Heart left ventricle (tissue), 16 donors: ENCODE measurements around the gene HTATSF1. TPM values are rescaled to one million over a fixed set of nuclear protein-coding genes. Genes with fewer than 3 reads are reported as not detected.

Experiments used
- ATAC-seq, 4 donors: fragments of 200-7000 bp; cut with Tn5 transposase; one replicate each; pipeline ENCODE4 v1.9.1; 2020 to 2022; ENCODE audit warnings: moderate library complexity in 4 of 4, mild to moderate bottlenecking in 3 of 4, moderate number of reproducible peaks in 1 of 4
- DNase-seq, 5 donors: peaks; one replicate each; pipeline ENCODE4 v3.0.0-alpha.2; 2020
- H3K27ac ChIP-seq, 12 donors: fragments of 200-600 bp; sonication (generic) in 4 of 12; one replicate each; pipeline versions ENCODE4 v1.5.0 to v1.8.0; 2016 to 2022; ENCODE audit warnings: mild to moderate bottlenecking in 2 of 12
- H3K27me3 ChIP-seq, 9 donors: fragments of 200-600 bp; sonication (generic) in 2 of 9; one replicate each; pipeline versions ENCODE4 v1.5.1 to v1.8.0; 2016 to 2022; ENCODE audit warnings: mild to moderate bottlenecking in 3 of 9
- H3K36me3 ChIP-seq, 9 donors: fragments of 200-600 bp; sonication (generic) in 2 of 9; one replicate each; pipeline versions ENCODE4 v1.5.0 to v1.8.0; 2018 to 2022; ENCODE audit warnings: mild to moderate bottlenecking in 2 of 9
- H3K4me1 ChIP-seq, 12 donors: fragments of 200-600 bp; sonication (generic) in 4 of 12; one replicate each; pipeline versions ENCODE4 v1.5.0 to v1.8.0; 2016 to 2022; ENCODE audit warnings: mild to moderate bottlenecking in 3 of 12
- H3K4me3 ChIP-seq, 12 donors: fragments of 200-600 bp; sonication (generic) in 4 of 12; one replicate each; pipeline versions ENCODE4 v1.5.0 to v1.8.0; 2017 to 2022; ENCODE audit warnings: mild to moderate bottlenecking in 9 of 12, moderate library complexity in 4 of 12
- H3K9me3 ChIP-seq, 12 donors: fragments of 200-600 bp; sonication (generic) in 4 of 12; one replicate each; pipeline versions ENCODE4 v1.5.0 to v1.8.0; 2016 to 2022; ENCODE audit warnings: mild to moderate bottlenecking in 1 of 12
- CTCF ChIP-seq, 12 donors: fragments of 200-600 bp; sonication (generic) in 4 of 12; IDR thresholded peaks; one replicate each; pipeline versions ENCODE4 v1.5.0 to v1.8.0; 2018 to 2022; ENCODE audit warnings: antibody characterized with exemption in 12 of 12, mild to moderate bottlenecking in 5 of 12
- POLR2A ChIP-seq, 2 donors: fragments of 450-650 bp; IDR thresholded peaks; one replicate each; pipeline ENCODE4 v1.6.1; 2017; ENCODE audit warnings: antibody characterized with exemption in 2 of 2, mild to moderate bottlenecking in 2 of 2, moderate library complexity in 2 of 2
- WGBS, 4 donors: extraction: QIAGEN DNeasy Blood & Tissue Kit in 2 of 4; methylation state at CpG; one replicate each; pipeline versions ENCODE4 v1.1.5 to v1.1.7; 2013 to 2018; 5-methylcytosine and 5-hydroxymethylcytosine counted together
- intact Hi-C, 10 donors: fragments of 100-400 bp; cut with DNase I; formaldehyde crosslinking; loops; one replicate each; pipeline versions ENCODE4 v1.11.1 to v1.14.2; 2022
- polyA plus RNA-seq, 2 donors: library from polyadenylated mRNA; stranded (reverse); fragments of 200-250 nt; gene quantifications; one replicate each; pipeline ENCODE4 v1.2.3, GENCODE V29; 2013
- total RNA-seq, 9 donors: library from RNA; depleted of rRNA in 2 of 9; stranded (reverse); fragments of >200 nt in 2 of 9; fragmentation: NEBNext Ultra II Directional in 3 of 9; extraction: Animal tissue kit (Norgen Biotek cat#: 25700) in 3 of 9; gene quantifications; one replicate each; pipeline versions ENCODE4 v1.1.0 to v1.2.4, GENCODE V29; 2016 to 2023
- donor health status: ischemic (EF 13 %, LVEDD 7.1; RV severe dilation, severe dysfunction).
- donor health status: healthy with polysubstance abuse.
- donor health status: DM: no; HTN: yes; CAD: no.
- donor health status: DM: no; HTN: no; CAD: no.
- donor health status: ischemic (EF 25% LVEDD 6.9; RV normal size, moderate dysfunction).
- donor health status: ischemic (EF 25% LVEDD 5.7; RV mildly dilated, moderate dysfunction).
- donor health status: healthy.
- donor health status: DM: yes; HTN: yes; CAD: no.
- donor health status: ischemic (EF 35%, LVEDD 5.7; RV mildly dilated, moderate dysfunction).
- donor health status: nonischemic (EF 11% LVEDD 7.7; RV severe dilation, severe dysfunction).
- donor health status: DM: yes; HTN: yes; CAD: no.
- donor health status: PGD.
- donor health status: ischemic (EF 29% LVEDD 5.4; RV normal size, mild dysfunction).
- donor health status: nonischemic (EF 23%, LVEDD 6.1; RV moderate dilation, normal function).

The HTATSF1 gene
- total and polyA plus RNA-seq, 11 donors: 49.8 to 83.0 (median 63.2) TPM

GRCh38 chrX:136480383-136480782 lies 17.0 kb upstream of the HTATSF1 start:
- H3K36me3 ChIP-seq: no peaks in the 10 kb centered on the region
- ATAC-seq (no peak), DNase-seq (peak in 1 of 5 donors; percentile 7)
- peaks cover 0 to 5% (median 0%) of the 10 kb centered on the region in 12 donors for H3K4me1 ChIP-seq
- no peak overlapping the region for H3K4me3 ChIP-seq
- H3K9me3 ChIP-seq: no peaks in the 10 kb centered on the region
- no peak for TF ChIP-seq POLR2A (IDR thresholded peaks at IDR 0.05)
- no peak for TF ChIP-seq CTCF (IDR thresholded peaks at IDR 0.05)
- intact Hi-C loops: loop anchor here in 1 of 10 donors (10.0 kb wide), 1 partner anchor 206 kb away; no protein-coding TSS in a partner anchor
- 17 to 33% (median 24%) methylated on average over 4 of the region's 4 CpGs for whole genome bisulfite sequencing, 4 donors
- no peak overlapping the region for H3K27ac ChIP-seq
- peaks cover 0 to 17% (median 0%) of the 10 kb centered on the region in 9 donors for H3K27me3 ChIP-seq

- no peaks in the 10 kb centered on the region for H3K36me3 ChIP-seq
- peaks cover 0 to 60% (median 0%) of the 10 kb centered on the region in 9 donors for H3K27me3 ChIP-seq
- no peaks in the 10 kb centered on the region for H3K9me3 ChIP-seq
- H3K27ac ChIP-seq: no peak within 1 kb of the TSS
- DNase-seq (no peak), ATAC-seq (no peak)
- H3K4me1 ChIP-seq: no peaks in the 10 kb centered on the region
- intact Hi-C loops: loop anchor here in 1 of 10 donors (10.0 kb wide), 1 partner anchor 213 kb away; no protein-coding TSS in a partner anchor
- TF ChIP-seq POLR2A (IDR thresholded peaks at IDR 0.05) (no peak), CTCF (IDR thresholded peaks at IDR 0.05) (no peak)
- no peak within 1 kb of the TSS for H3K4me3 ChIP-seq
- WGBS, 4 donors: 52 to 70% (median 57%) methylated on average over 4 of the region's 4 CpGs
Measured at GRCh38 chrX:136487647-136488046, 9.7 kb upstream of the HTATSF1 start, which contains the start of gene BRS3. Gene BRS3, plus strand, starts transcription at chrX:136487947. Its CDS starts 168 bp downstream, at chrX:136488115.

- 45 to 56% (median 48%) methylated on average over 5 of the region's 5 CpGs for WGBS, 4 donors
- intact Hi-C loops: loop anchor here in 1 of 10 donors (10.0 kb wide), 1 partner anchor 214 kb away; no protein-coding TSS in a partner anchor
- peaks cover 0 to 61% (median 0%) of the 10 kb centered on the region in 9 donors for H3K27me3 ChIP-seq
Measured at GRCh38 chrX:136488706-136489105, 8.7 kb upstream of the HTATSF1 start.

GRCh38 chrX:136491832-136492231 lies 5.6 kb upstream of the HTATSF1 start:
- intact Hi-C loops: loop anchor here in 2 of 10 donors (10.0 kb wide), 2 partner anchors 227 to 337 kb away; no protein-coding TSS in a partner anchor

More at GRCh38 chrX:136488706-136489105, 8.7 kb upstream of the HTATSF1 start:
- H3K9me3 ChIP-seq: no peaks in the 10 kb centered on the region
- H3K4me1 ChIP-seq: no peaks in the 10 kb centered on the region
- DNase-seq (no peak), ATAC-seq (no peak)
- no peaks in the 10 kb centered on the region for H3K36me3 ChIP-seq
- no peak overlapping the region for H3K27ac ChIP-seq
- no peak for TF ChIP-seq POLR2A (IDR thresholded peaks at IDR 0.05)
- TF ChIP-seq CTCF (IDR thresholded peaks at IDR 0.05): no peak
- H3K4me3 ChIP-seq: no peak overlapping the region

More at GRCh38 chrX:136491832-136492231, 5.6 kb upstream of the HTATSF1 start:
- Histone ChIP-seq H3K9me3 (no peaks in the 10 kb centered on the region), H3K4me1 (peaks cover 0 to 7% (median 0%) of the 10 kb centered on the region in 12 donors), H3K27me3 (peaks cover 0 to 50% (median 0%) of the 10 kb centered on the region in 9 donors), H3K36me3 (no peaks in the 10 kb centered on the region), H3K27ac (no peak overlapping the region), H3K4me3 (no peak overlapping the region)
- DNase-seq (no peak), ATAC-seq (no peak)
- 59 to 67% (median 62%) methylated on average over 6 of the region's 6 CpGs for WGBS, 4 donors
- TF ChIP-seq CTCF (IDR thresholded peaks at IDR 0.05) (no peak), POLR2A (IDR thresholded peaks at IDR 0.05) (no peak)
